HG03066 (cell line): Measurements from ENCODE around the gene GPC5.

Experiments
- ATAC-seq: cut with Tn5 transposase; IDR thresholded peaks from one replicate; pipeline ENCODE4 v1.9.1; 2021; ENCODE audit warnings: low read depth; ENCODE audit not compliant: unreplicated experiment

The GPC5 gene

DNA sequence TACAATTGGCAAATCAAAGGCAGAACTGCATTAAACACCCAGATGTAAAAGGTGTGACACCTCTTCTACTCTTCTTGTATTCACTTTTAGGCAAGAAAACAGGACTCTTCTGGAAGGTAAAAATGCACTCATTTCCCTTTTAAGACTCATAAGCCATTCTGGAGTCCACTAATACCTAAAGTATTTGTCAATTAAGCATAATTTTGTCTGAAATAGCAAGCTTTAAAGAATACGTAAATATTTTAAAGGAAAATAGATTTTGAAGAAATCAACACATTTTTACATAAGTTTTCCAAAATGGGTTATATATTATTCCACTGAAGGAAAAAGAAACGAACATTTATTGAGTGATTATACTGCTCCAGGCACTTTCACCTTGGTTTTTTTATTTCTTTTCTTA lies 1166.5 kb downstream of the GPC5 start:
- no peak for ATAC-seq

DNA sequence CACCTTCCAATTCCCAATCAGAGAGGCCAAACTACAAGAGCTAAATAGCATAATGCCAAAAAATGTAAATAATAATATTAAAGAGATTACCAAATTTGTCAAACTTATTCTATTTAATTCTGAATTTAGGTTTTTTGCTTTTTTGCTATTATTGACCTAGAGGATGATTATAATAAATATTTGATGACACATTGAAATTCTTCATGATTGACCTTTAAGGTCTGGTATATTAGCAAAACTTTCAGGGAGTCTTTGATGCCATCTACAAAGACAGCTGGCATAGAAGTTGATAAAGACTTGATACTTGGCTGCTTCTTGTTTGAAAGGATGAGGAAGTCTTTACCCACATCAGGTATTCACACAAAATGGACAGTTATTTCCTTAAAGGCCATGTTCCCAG lies 1168.3 kb downstream of the GPC5 start:
- ATAC-seq = no peak

DNA sequence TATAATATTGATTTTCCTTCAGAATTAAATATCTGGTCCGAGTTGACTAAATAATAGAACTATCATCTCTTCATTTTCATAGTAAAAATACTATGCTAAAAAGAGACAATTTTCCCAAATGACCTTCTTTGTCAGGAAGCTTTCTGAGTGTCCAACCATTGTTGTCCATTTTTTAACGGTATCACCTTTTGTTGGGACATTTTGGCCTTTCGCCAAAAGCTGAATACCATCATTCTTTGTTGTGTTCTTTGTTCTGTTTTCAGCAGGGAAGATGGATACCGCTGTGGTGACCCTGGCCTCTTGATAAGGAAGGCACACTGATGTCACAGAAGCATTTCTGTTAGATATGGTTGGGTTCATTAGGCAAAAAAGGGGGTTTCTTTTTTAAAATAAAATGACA lies 1173.8 kb downstream of the GPC5 start:
- ATAC-seq = no peak

DNA sequence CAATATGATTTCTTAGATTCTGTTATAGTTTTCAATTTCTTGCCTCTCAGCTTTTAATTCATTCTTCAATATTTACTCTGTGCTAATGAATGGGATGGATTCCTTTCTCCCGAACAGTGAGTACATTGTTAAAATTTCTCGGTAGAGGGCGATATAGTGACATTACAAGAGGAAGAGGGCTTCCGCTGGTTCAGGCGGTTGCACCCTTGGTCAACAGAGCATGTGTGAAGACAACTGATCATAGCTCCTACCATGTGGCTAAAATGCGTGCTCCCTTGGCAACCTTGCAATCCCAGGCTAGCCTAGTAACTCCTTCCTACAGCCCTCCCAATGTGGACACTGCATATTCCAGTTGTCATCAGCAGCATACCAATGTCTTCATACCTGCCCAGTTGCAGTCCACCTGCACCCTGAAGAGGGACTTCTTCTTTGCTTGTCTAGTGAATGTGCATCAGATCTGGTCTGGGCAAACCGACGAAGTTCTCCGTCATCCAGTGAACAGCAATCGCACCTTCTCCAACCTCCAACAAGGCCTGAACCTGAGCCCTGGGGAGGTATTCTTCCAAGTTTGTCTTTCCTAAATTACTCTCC lies 1175.1 kb downstream of the GPC5 start:
- no peak for ATAC-seq

DNA sequence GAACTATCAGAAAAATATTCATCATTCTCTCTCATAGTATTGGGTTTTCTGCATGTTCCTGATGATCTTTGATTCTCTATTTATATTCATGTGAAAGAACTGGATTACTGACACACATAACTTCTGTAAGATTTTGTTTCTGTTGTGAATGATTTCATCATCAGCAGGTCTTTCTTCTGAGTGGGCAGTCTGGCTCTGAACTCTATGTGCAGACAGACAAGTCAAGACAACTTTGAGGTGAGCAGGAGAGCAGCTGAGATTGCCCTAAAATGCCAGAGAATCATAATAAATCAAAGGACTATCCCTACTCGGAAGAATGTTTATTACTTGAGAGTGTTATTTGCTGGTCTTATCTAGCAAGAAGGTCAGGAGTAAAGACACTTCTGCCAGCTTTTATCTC lies 1176.1 kb downstream of the GPC5 start:
- ATAC-seq = no peak

DNA sequence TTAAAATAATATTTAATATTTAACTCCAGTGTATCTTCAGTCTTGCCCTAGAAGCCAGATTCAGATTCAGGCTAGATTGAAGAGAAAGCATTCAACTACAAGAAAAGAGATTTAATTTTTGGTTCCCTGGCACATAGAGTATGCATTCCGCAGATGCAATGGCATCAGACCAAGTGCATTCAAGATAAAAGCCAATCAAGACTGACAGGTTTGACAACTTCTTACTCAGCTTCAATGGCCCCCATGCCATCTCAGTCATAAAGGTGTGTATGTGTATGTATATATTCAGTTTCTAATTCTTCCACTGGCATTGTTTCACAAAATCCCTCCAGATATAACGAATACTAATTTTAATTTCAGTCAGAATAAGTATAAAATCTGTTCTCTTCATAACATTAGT lies 1177.4 kb downstream of the GPC5 start:
- no peak for ATAC-seq

DNA sequence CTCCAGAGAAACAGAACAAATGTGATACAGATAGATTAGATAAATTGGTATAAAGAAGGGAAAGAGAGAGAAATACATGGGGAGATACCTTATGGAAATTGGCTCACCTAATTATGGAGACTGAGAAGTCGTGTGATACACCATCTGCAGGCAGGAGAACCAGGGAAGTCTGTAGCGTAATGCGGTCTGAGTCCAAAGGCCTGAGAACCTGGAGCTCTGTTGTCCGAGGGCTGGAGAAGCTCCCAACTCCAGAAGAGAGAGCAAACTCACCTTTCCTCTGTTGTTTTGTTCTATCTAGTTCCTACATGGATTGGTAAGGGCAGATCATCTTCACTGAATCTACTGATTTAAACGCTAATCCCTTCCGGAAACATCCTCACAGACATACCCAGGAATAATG lies 1179.9 kb downstream of the GPC5 start:
- no peak for ATAC-seq

DNA sequence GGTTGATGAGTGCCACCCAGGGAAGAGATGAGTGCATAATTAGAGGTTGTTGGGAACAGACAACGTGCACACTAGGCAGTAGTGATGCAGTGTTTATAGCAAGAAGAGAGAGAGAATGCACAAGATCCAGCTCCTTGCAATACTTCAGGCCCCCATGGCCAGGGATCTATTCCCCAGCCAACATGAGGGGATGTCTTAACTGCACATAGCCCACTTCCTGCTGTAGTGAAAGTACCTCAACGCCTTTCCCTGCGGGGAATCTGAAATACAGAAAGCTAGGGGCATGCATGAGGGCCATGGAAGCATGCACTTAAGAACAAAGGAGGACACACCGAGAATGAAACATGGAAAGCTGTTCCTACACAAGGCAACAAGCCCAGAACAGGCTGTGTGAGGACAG lies 1191.5 kb downstream of the GPC5 start:
- no peak for ATAC-seq

DNA sequence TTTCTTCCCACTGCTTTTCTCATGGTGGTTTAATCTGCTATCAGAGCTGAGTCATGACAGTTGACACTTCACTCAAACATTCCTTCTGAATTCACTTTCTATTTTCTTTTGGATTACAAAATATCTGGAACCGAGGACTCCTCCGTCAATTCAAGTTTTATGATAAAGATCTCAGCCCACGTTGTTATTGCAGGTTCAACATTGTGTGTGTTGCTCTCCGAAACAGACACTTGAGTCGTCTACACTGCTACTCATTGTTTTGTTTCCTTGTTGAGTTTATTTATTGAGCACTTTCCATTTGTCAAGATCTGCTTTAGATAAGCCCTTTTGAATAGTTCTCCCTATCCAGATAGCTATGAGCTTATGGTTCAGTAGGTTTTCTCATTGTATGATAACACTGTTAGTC lies 1192.1 kb downstream of the GPC5 start:
- ATAC-seq = no peak

DNA sequence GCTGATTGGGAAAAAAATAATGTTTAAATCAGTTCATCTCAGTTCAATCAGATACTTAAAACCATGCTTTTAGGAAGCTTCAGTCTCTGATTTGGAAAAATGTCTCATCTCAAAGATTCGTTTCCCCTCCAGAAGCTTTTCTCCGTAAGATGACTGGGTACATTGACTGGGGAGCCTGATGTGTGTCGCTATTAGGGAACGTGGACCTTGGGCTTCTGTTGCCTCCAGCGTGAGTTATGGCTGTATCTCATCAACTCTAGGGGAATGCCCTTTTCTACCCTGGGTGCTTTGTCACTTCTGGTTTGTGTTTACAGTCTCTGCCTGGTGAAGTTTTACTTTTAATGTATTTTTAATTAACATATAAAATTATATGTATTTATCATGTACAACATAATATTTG lies 1192.7 kb downstream of the GPC5 start:
- ATAC-seq = no peak

DNA sequence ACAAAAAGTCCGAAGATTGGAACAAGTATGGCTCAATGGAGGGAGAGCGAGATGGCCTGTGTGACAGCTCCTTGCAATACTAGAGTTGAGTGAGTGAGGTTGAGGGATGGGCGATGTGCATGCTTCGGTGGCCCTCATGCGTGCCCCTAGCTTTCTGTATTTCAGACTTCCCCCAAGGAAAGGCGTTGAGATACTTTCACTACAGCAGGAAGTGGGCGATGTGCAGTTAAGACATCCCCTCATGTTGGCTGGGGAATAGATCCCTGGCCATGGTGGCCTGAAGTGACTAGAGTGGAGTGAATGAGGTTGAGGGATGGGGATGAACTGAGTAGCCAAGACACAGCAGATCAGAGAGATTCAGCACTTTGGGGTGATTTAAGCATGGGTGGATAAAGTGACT lies 1194.3 kb downstream of the GPC5 start:
- ATAC-seq = no peak

DNA sequence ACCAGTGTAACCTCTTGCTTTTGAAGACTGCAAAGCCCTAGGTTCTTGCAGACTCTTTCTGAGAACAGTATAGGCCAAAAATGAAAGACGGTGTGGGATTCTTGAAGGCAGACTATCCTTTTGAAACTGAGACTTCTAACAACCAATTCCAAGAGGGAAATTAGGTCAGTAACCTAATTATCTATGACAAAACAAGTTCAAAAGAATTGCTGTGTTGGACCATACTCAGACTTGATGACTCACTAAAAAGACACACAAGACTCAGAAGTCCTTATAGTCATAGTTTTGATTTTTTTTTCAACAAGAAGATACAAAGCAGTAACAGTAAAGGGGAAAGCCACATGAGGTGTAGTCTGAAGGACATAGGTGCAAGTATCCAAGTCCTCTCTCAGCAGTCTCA lies 1204.1 kb downstream of the GPC5 start:
- no peak for ATAC-seq

DNA sequence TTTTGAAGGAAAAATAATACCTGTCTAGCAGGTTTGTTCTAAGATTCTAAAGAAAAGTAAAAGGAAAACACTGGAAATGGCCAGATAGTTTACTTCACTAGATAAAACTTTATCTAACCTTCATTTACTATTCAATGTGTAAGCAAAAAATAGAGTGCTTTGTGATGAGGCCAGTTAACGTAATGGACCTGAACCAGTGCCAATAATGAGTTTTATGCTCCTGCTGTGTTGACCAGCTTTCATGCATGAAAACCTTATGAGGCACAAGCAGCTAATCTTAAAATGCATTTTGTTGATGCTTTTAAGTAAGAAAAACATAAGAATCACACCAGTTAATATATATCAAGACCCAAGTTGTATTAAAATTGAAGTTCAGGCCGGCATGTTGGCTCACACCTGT lies 1211.0 kb downstream of the GPC5 start:
- no peak for ATAC-seq

DNA sequence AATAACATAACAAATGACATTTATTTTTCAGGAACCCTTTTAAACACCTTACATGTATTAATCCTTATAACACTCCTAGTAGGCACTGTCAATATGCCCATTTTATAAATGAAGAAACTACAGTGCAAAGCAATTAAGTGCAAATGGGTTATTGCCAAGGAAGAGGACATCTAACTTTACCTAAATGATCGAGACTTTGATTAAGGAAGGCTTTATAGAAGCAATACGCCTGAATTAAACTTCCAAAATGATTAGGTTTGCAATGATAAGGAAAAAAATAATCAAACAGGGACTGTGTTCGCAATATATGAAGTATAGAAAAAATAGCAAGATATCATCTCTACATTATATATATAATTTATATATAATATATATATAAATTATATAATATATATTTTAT lies 1214.5 kb downstream of the GPC5 start:
- ATAC-seq = no peak

DNA sequence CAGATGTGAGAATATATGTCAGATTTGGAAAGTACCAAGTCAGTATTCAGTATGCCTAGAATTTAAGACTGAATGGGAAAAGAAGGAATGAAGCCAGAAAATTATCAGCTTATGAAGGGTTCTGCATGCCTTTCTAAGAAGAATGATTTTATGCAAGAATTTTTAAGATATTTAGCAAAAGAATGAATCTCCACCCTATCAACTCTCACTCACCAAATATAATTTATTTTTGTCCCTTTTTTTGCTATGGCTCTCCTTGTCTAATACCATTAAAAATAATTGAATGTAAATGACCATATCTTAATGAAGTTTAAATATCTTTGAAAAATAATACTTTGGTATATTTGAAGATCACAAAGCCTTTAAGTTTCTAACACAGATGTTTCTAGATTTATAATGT lies 1215.5 kb downstream of the GPC5 start:
- no peak for ATAC-seq

DNA sequence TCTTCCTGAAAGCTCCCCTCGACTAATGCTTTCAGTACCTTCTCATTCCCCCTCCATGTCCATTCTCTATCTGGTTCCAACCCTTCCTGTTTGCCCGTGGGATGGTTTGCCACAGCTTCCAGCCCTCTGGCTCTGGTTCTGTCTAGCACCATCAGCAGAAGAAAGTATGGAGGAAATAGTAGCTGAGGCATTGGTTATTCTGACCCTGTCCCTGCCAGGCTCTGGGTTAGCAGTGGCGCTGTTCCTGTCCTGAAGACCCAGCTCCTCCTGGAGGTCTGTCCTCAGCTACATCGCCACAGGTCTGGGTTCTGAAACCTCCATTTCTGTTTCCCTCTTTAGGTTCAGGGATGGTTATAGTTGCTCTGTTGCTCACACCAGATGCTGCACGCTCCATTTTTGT lies 1223.6 kb downstream of the GPC5 start:
- ATAC-seq = no peak

DNA sequence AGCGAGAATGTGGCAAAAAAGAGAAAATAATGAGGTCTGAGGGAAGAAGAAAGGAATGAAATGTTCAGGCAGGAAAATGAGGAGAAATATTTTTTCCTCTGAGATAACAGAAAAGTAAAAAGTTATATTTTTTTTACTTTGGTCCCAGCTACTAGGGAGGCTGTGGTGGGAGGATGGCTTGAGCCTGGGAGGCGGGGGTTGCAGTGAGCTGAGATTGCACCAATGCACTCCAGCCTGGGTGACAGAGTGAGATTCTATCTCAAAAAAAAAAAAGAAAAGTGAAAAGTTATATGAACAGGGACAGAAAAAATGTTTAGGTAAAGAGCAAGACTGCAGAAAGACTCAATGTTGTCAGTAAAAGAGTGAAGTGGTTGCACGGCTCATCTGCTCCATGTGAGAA lies 1224.5 kb downstream of the GPC5 start:
- no peak for ATAC-seq

DNA sequence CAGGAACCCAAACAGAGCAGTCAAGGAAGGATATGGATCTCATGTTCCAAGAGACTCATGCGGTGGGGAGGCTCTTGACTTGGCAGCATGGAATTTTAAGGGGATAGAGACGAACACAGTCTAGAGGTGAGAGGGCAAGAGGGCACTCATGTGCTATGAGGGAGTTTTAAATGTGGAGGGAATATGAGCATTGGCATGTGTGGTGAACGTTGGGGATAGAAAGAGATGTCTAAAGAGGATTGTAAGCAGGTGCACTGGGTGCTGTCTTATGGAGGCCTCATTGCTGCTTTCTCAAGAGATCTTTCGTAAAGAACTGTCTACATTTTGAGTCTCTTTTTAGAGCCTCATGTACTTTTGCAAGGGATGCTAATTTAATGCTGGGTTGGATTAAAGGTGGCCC lies 1227.9 kb downstream of the GPC5 start:
- no peak for ATAC-seq

DNA sequence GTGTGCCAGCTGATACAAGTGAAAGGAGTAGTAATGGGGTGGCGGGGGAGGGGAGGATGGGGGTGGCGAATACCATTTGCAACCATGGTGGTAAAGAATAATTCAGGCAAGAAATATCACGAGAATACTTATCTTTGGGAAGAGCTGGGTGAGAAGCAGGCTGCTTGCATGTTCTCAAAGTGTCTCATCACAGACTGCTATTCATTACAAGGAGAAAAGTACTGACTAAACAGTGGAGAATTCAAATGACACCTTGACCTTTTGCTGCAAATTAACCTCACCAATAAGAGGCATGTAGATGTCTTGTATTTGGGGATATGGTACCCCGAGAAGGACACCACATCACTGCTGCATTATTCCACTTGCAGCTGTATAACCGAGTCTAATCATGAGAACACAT lies 1242.5 kb downstream of the GPC5 start:
- no peak for ATAC-seq

DNA sequence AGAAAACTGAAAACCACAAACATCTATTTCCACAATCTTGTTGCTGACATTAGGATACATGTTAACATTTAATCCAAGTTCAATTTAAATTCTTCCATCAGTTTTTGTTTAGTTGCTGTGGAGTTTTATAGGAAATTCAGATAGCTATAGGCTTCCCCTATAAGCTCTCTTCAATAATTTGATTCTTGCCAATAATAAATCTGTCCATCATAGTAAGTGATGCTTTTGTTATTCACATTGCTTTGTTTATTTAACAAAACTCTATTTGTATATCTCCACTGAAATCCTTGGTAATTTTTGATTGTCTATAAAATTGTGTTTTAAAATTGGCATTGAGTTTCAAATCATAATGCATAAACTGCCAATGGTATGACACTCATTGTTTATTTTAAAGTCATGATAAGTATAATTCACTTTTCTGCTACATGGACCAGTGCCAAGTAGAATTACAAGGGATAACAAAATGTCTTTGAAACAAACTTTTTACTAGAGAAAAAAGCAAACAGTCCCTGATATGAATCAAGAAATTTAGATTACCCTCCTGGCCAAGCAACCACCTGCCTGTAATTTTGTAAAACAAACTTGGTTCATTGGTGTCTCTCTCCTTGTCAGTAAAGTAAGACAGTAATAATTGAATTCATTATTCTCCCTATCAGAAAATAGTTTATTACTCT lies 1250.9 kb downstream of the GPC5 start:
- no peak for ATAC-seq

DNA sequence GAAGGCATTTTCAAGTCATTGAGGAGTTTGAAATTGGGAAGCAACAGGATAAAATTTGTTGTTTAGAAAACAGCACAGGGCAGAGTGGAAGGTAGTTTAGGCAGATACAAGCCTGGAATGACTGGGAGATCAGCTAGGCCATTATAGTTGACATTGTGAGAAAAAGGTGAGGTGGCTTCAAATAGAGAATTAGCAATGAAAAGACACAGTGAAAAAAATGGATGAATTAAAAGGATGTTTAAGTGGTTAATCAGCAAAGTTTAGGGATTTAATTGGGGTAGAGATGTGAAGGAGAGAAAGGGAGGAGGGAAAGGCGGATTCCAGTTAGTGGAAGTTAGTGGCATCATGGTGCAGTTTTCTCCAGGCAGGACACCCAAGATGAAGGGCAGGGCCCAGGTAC lies 1257.7 kb downstream of the GPC5 start:
- ATAC-seq = no peak

DNA sequence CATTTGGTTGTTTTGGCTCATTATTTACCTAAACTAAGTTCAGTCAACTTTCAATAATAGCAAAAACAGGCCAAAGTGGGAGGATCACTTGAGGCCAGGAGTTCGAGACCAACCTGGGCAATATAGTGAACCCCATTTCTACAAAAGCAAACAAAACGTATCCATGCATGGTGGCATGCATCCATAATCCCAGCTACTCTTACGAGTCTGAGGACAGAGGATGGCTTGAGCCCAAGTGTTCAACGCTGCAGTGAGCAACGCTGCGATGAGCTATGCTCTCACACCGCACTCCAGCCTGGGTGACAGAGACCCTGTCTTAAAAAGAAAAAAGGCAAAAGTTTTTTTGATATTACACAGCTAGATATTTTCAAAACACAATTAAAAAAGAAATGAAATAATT lies 1258.2 kb downstream of the GPC5 start:
- ATAC-seq = no peak

DNA sequence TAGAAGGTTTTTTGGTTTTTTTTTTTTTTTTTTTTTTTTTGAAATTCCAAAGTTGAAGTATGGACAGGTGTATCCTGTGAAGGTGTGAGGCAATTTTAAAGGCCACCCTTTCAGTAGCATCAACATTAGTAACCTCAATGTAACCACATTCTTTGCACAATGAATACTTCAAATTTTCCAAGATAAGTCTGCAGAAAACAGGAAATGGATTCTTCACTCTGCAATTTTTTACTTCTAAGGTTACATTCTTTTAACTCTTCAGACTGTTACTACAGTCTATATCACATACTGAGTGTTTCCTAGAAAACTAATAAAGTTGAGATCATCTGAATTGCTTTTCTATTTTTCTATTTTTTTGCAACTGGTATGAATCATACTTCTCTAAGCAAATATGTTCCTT lies 1259.1 kb downstream of the GPC5 start:
- ATAC-seq = no peak
